T-helper 2 cell treated with Interferon-gamma antibody and Interleukin-4, amounts not matched to agents 100 ng/mL and 5 ng/mL, for 36 hours (primary cell): ENCODE data around the gene ZC3H13. TPM values are rescaled to one million over a fixed set of nuclear protein-coding genes. Genes with fewer than 3 reads are reported as not detected.

Experiments used
- intact Hi-C: fragments of 100-400 bp; cut with micrococcal nuclease; formaldehyde crosslinking; loops from one replicate; pipeline ENCODE4 v1.15.1; 2023
- total RNA-seq: library from RNA; stranded (reverse); gene quantifications from 2 replicates; pipeline ENCODE4 v1.2.3, GENCODE V29; 2022

The ZC3H13 gene
- total RNA-seq, 1 donor from 2014 or later = 42.3 TPM

DNA sequence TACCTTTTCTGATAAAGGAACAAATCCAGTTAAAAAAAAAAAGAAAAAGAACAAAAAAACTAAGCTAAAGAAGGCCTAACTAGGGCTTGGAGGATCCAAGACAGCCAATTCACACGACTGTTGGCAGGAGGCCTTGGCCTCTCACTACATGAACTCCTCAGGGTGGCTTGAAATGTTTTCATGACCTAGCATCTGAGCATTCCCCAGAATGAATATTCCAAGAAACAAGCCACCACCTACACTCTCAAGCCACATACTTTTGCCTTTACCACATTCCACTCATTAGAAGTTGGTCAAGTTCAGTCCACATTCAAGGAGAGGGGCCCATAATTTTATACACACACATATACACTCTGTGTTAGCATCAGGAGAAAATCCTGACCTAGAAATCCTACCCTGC lies 103.4 kb downstream of the ZC3H13 start:
- intact Hi-C loops = no loop called here

DNA sequence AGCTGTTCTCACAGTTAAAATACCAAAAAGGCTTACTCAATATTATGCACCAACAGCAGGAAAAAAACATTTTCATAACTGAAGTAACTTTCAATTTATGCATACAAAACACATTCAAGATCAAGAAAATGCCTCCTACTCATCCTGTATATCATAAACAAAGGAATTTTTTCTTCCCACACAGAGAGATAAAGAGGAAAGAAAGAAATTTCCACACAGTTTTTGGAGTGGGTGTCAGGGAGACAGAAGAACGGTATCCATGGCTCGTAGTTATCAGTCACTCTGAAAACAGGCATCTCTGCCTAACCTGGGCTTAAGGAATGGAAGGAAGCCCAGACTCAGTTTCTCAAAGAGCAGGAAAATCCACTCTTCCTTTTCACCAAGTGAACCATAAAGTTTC lies 108.6 kb downstream of the ZC3H13 start:
- intact Hi-C loops = no loop called here

DNA sequence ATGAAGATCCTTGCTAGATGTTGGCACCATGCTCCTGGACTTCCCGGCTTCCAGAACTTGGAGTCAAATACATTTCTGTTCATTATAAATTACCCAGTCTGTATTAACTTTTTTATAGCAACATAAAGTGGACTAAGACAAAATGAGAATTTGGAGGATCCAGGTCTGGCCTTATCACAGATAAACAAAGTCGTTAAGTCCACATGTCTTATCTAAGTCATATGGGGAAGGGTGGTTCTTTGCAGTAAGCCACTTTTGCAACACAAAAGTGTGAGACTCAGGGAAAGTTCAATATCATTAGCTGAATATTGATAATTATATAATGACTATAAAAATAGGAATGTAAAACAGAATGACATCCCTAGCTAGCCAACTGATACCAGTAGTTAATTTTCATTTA lies 109.4 kb downstream of the ZC3H13 start:
- intact Hi-C loops = no loop called here

DNA sequence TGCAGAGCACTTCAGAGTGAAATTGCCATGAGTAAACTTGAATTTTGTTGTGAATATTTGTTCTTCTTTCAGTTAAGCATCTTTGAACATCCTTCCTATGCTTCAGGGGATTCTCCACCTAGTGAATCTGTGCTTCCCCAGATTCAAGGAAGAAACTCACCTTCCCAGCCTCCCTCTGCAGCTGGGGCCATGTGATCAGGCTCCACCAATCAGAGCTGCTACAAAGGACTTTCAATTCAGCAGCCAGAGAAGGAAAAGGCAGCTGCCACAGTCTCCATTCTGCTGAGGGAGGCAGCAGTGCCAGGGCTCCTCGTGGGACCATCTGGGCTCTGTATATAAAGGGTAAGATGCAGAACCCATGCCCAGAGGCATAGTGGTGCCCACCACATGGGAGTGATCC lies 111.3 kb downstream of the ZC3H13 start:
- intact Hi-C loops = no loop called here

DNA sequence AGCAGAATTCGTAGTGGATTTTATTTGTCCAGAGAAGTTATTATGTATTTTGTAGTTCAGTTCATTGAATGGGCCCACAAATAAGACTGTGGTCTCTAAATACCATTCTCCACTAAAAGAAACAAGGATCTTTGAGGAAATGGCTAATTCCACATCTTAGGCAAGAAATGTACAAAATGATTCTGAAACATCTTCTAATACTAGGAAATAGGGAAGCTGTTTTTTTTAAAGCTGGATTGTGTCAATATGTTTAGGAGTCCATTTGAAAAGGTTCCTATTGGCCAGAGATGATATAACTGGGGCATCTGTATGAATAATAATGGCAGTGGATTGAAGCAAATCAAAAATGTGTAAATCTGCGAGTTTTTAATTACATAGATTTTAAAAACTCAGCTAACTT lies 112.5 kb downstream of the ZC3H13 start:
- intact Hi-C loops = no loop called here

DNA sequence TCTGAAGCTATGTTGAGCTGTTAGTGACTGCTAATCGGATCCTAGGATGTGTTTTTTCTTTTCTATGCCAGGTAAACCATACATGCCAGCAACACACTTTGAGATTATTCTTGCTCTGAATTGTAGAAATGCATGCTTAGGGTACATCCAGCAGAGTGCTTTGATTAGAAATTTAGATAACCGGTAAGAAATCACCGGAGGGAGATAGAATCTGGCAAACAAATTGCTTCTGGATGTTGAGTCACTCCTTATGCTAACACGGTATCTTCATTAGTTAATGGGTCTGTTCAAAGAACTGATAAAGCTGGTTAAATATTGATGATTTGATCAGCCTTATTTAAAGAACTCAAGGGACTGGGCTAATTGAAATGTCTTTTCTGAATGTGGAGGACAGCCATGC lies 115.9 kb downstream of the ZC3H13 start:
- intact Hi-C loops = no loop called here

DNA sequence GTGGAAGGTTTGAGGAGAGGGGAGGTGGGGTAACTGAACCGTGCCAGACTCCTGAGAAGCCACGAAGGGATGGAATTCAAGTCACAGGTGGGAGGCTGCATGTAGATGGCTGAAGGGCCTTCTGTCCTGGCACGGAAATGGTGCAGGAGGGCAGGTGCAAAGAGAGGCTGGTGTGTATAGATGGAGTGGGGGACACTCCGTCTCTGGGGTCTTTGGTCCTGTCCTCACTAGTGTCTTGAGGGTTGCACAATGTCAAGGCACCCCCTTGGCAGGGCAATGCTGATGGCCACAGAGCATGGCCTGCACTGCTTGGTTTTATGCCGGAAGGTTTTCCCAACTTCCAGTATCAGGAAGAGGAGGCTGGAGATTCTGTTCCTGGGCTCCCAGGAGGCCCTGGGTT lies 118.3 kb downstream of the ZC3H13 start:
- intact Hi-C loops = no loop called here

DNA sequence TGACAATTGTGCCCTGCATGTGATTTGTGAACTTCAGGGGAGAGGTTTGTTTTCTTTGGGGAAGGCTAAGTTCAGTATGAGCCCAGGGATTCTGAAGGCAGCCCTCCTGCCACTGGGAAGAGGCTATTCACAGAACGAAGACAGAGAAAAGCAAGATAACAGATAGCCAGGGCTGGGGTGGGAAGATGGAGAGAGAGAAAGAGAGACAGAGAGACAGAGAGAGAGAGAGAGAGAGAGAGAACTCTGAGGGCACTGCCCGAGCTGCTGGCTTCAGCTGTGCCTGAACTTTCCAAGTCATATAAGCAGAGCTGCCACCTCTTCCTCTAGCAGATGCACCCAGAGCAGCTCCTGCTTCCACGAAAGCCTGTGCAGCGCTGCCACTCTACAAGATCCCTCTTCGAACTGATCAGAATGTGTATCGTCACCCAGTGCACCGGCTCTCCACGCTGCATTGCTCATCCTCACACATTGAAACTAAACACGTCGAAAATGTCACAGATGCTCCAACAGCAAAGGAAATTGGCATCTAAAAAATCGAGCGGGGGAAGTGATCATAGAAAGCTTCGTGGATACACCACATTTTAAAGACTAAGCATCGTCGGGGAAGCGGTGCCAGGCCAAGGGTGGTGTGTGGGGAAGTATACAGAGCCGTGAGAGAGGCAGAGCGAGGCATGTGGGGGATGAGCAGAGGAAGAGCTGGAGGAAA lies 119.2 kb downstream of the ZC3H13 start:
- intact Hi-C loops = no loop called here

DNA sequence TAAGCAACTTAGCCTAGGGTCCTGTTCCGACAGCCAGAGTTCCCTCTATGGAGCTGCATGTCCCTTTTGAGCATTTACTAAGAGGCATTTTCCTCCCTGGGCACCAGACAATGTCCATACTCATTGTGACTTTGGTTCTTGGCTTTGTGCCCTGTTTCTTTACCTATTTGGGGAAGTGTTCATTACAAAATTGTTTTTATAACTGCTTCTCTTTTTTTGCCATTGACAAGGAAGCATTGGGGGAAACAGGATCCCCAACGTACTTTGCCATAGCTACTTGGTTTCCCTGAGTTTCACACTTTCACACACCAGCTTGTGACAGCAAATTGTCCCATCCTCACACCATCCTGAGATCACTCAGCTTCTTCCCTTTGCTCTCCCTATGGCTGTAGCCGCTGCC lies 119.9 kb downstream of the ZC3H13 start:
- intact Hi-C loops = no loop called here

DNA sequence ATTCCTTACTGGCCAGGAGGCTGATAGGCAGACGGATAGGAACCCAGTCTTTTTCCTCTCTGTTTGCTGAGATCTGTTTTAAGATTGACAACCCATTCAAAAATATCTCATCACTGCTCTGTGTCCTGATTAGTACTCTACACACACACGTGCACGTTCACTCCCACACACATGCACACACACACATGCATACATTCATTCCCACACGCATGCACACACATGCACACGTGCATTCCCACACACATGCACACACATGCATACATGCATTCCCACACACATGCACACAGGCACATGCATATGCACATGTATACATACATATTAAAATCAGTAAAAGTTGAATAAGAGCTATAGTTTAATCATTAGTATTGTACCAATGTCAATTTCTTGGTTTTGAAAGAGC lies 120.4 kb downstream of the ZC3H13 start:
- intact Hi-C loops = no loop called here

DNA sequence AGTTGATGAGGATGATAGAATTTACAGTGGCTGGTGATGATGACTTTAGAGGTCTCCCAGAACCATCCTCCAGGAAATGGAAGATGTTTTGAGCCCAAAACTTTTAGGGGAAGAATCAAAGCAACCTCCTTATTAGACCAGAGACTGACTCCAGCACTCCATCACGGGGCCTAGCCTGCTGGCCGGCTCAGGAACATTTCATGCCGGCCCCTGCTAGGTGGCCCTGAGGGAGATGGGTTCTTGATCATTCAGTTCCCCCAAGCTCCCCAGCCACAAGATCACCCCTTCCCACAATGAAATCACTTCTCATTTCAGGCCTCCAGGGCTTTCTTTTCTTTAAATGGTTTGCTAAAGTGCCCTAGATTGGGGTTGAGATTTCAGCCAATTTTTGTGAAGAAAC lies 121.3 kb downstream of the ZC3H13 start:
- intact Hi-C loops = no loop called here

DNA sequence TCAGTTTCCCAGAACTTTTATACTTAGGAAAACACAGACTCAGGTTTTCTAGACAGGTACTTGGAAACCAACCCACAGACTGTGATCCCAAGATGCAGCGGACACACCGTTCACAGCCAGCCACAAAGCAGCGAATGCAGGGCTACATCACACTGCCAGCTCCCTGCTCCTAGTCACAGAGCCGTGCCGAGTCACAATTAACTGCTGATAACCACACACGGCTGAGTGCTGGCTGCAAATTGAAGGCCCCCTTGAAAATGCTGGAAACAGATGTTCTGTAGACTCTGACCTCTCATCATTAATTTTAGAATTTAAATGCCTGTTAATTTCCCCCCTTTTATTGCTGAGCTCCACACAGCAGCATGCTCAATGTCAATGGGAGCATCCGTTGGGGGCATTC lies 122.4 kb downstream of the ZC3H13 start:
- intact Hi-C loops = no loop called here

DNA sequence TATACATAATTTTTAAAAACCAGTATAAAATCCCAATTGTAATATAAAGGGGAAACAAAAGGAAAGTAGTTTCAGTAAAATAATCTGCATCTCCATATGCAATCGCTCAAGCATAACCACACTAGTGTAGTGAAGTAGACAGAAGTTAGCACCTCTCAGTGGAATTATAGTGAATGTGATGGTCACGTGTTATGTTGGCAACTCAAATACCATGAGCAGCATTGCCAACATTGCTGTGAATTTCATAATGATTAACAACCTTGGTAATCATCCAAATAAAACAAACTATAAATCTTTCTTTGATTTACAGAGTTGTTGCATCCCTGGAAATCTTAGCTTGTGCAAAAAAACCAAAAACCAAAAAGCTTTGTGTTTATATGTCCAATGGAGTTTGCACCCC lies 123.7 kb downstream of the ZC3H13 start:
- intact Hi-C loops = no loop called here

DNA sequence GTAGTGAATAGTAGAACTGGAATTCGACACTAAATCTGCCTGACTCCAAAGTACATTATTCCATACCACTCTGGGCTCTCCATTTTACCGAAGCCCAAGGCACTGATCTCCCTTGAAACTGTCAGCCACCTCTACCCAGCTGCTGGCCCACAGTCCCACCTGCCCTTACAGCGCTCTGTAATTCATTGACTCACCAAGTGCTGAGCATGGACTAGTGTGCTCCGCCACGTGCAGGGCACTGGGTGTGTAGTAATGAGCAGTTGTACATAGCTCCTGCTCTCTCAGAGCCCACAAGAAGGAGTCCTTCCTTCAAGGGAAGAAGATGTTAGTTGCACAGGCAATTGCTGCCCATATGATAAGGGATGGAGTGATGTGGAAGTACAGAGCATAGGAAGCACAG lies 124.4 kb downstream of the ZC3H13 start:
- intact Hi-C loops = no loop called here

DNA sequence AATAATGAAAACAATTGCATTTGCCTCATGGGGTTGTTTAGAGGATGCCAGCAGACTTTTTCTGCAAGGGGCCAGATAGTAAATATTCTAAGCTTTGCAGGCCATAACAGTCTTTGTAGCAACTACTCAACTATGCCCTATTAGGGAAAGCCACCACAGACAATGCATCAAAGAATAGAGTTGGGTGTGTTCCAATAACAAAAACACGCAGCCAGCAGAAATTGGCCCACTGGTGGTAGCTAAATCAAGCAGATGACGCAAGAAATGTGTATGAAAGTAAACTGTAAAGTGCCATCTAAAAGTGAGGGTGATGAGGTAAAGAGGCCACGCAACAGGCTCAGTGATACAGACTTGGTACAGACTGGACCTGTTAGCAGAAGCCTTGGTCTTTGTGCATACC lies 125.8 kb downstream of the ZC3H13 start:
- intact Hi-C loops = no loop called here

DNA sequence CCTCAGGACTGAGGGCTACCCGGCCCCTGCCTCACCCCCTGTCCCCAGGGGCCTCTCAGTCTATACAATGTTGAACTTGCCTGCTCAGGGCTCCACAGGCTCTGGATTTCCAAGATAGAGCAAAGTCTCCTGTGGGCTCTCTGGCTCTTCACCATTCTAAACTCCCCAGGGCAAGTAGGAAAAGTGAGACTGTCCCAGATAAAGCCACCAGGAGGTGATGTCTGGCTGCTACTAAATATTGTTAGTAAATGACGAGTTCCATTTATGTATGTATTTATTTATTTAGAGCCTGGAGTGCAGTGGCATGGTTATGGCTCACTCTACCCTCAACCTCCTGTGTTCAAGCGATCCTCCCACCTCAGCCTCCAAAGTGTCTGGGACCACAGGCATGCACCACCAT lies 127.4 kb downstream of the ZC3H13 start:
- intact Hi-C loops = no loop called here

DNA sequence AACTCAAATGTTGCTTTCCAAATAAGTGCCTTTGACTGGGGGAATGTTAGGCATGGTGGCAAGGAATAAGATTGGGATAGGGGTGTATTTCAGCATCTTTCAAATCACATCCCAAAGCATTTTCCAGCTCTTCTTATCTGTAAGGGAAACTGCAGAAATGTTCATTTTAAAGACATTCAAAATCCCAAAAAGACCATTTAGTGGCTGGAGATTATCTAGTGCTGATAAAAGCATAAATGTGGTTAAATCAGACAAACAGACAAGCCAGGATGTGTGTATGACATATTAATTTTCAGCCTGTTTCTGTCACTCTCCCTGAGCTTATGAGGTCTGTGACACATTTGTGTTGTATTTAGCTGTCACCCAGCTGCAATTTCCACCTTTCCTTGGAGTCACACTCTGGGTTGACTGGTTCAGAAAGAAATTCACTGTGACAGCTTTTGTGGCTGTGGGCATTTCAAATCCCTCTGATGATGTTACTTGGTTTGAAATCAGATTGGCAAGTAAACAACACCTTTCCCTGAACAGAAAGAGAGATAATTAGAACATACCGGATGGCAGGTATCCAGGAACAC lies 131.3 kb downstream of the ZC3H13 start:
- intact Hi-C loops = no loop called here

DNA sequence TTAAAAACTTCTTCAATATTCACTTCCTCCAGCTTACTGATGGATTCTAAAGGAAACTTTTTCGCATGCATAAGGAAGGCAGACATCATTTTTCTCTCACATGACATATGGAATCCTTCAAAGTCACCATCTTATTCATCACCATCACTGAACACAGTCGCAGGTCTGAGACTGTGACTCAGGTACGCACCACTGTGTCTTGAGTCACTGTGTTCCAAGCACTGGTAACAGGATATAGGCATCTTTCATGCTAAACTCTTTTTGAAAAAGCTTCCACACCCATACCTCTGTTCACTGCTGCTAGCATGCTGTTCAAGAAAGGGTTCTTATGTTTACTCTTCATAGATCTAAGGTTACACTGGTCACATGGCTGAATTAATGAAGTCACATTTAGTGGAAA lies 133.9 kb downstream of the ZC3H13 start:
- intact Hi-C loops = no loop called here

DNA sequence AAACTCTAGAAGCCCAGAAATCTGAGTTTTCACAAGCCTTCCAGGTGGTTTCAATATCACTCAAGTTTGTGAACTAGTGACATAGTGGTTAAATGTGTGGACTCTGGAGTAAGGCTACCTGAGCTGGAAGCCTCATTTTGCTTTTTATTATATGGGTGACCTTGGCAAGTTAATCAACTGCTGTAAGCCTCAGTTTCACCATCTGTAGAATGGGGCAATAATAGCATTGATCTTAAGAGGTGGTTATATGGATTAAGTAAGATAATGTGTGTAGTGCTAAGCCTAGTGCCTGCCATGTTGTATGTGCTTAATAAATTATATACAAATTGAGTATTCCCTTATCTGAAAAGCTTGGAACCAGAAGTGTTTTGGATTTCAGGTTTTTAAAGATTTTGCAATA lies 135.5 kb downstream of the ZC3H13 start:
- intact Hi-C loops = no loop called here

DNA sequence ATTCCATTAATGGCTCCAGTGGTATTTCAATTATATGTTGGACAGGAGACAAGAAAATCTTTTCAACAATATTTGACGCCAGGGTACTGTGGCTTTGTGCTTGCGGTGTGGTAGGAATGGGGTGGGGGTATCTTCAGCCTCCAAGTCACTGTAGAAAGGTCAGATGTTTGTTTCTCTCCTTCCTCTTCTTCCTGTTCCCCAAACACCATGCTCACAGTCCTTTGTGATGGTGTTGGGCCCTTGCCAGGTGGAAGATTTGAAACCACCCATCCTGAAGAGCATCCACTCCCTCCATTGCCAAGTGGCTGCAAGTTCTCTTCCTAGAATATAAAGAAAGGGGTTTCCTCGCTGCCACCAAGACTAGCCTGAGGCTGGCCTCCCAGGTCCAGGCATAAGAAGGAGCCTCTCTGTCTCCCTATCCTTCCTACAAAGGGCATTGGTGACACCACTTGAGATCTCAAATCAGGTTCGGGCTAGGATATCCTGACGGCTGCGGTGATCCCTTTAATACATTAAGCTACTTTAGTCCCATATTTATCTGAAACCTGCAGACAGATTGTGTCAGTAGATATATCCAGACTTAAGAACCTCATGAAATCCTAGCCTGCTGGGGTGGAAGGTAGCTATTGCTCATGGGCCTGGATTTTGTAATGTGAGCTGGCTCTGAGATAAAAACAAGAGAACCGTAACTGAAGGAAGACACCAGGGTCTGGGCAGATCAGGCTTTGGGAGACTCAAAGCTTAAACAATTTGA lies 136.7 kb downstream of the ZC3H13 start:
- intact Hi-C loops = no loop called here

DNA sequence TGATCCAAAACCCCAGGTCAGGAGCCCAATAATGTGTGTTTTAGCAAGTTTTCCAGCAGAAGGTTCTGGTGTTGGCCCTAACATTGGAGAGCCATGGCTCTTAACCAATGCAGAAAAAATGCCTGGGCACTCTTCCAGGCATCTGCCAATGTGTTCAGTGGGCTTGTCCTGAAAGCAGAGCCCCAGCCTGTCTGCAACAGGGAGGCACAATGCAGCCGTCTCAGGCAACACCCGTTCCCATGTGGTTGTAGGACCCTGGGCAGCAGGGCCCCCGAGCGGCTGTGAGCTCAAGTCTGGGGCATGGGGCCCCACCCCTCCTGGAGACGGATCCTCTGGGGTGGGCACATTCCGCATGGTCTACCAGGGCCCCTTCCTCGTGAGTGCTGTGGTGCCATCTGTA lies 142.9 kb downstream of the ZC3H13 start:
- intact Hi-C loops = no loop called here

DNA sequence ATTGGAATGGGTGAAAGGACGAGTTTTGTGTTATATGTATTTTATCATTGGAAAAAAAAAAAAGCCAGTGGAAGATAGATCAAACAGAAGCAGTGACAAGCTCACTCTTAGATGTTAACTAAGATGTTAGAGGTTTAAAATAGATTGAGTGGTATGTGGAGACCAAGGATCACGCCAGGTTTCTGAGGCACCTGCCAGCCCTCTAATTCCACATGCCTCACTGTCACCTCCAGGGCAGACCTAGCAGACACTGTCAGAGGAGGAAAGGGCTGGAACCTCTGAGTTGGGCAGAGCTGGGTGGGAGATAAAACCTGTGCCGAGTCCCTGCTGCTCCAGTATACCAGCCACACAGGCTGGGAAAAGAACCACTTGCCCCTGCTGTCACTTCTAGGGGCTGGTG lies 143.5 kb downstream of the ZC3H13 start:
- intact Hi-C loops = no loop called here

DNA sequence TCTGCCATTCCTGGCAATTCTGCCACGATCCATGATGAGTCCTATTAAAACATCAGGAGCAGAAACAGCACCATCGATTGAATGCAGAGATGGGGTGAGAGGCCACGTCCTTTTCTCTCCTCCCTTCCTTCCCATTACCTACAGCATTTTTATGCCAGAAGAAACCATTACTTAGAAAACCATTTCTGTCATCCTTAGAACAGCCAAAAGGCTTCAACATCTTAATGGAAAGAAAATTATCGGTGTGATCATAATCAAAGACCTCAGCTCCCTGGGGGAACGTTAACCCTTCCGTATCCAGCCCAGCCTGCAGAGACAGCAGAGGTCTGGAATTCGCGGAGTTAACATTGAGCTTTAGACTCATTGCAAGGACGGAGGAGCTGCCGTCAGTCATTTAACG lies 145.0 kb downstream of the ZC3H13 start:
- intact Hi-C loops = no loop called here
